DND-41 (cell line): ENCODE data around the gene BNC1.

ENCODE experiments used
- ATAC-seq: fragments of 200-7000 bp; cut with Tn5 transposase; 3 replicates; pipeline ENCODE4 v1.9.1; 2021; ENCODE audit warnings: low read depth; ENCODE audit not compliant: insufficient read depth
- DNase-seq: peaks from one replicate; pipeline ENCODE4 v3.0.0-alpha.2; 2020
- H2AFZ ChIP-seq: 2 replicates; pipeline ENCODE4 v1.6.0; 2012; ENCODE audit warnings: low read depth, low read length
- H3K27ac ChIP-seq: 2 replicates; pipeline ENCODE4 v1.5.1; 2012; ENCODE audit warnings: low read length, inconsistent platforms
- H3K27me3 ChIP-seq: fragments of 200-600 bp; sonication (generic); 2 replicates; pipeline ENCODE4 v1.6.0; 2012; ENCODE audit warnings: low read length, mild to moderate bottlenecking, inconsistent platforms; ENCODE audit not compliant: insufficient read depth, poor library complexity
- H3K36me3 ChIP-seq: 2 replicates; pipeline ENCODE4 v1.5.1; 2012; ENCODE audit warnings: low read length, inconsistent platforms; ENCODE audit not compliant: insufficient read depth
- H3K4me1 ChIP-seq: 2 replicates; pipeline ENCODE4 v1.5.1; 2012; ENCODE audit warnings: mild to moderate bottlenecking, low read length; ENCODE audit not compliant: insufficient read depth
- H3K4me2 ChIP-seq: 2 replicates; pipeline ENCODE4 v1.6.0; 2012; ENCODE audit warnings: mild to moderate bottlenecking, moderate library complexity, low read length, inconsistent platforms; ENCODE audit not compliant: insufficient read depth
- H3K4me3 ChIP-seq, 2 experiments: fragments of 200-600 bp in 1 of 2; shearing (Covaris generic) in 1 of 2; 2 replicates each; pipeline ENCODE4 v1.5.1; 2012 to 2016; ENCODE audit warnings: inconsistent platforms in 2 of 2, low read length in 2 of 2, mild to moderate bottlenecking in 2 of 2, low read depth in 1 of 2, moderate library complexity in 1 of 2
- H3K79me2 ChIP-seq: 2 replicates; pipeline ENCODE4 v1.6.0; 2012; ENCODE audit warnings: low read length, inconsistent platforms; ENCODE audit not compliant: insufficient read depth
- H3K9ac ChIP-seq: 2 replicates; pipeline ENCODE4 v1.6.0; 2012; ENCODE audit warnings: low read depth, mild to moderate bottlenecking, inconsistent platforms, low read length, moderate library complexity
- H3K9me3 ChIP-seq: 2 replicates; pipeline ENCODE4 v1.5.1; 2012; ENCODE audit warnings: low read length, moderate library complexity, mild to moderate bottlenecking, inconsistent platforms; ENCODE audit not compliant: insufficient read depth, severe bottlenecking
- H4K20me1 ChIP-seq: 2 replicates; pipeline ENCODE4 v1.6.0; 2012; ENCODE audit warnings: low read length; ENCODE audit not compliant: insufficient read depth
- EZH2 ChIP-seq: IDR thresholded peaks from 3 replicates; pipeline ENCODE4 v1.6.1; 2012; ENCODE audit warnings: borderline replicate concordance, low read depth, mild to moderate bottlenecking, moderate library complexity, low read length, inconsistent platforms; ENCODE audit not compliant: severe bottlenecking
- TF ChIP-seq, protein P1 (sequence below): IDR thresholded peaks from 2 replicates; pipeline ENCODE4 v1.5.1; 2012; ENCODE audit warnings: borderline replicate concordance, low read length, moderate library complexity, mild to moderate bottlenecking; ENCODE audit not compliant: poor library complexity, severe bottlenecking; ENCODE audit errors: extremely low read depth

The BNC1 gene

DNA sequence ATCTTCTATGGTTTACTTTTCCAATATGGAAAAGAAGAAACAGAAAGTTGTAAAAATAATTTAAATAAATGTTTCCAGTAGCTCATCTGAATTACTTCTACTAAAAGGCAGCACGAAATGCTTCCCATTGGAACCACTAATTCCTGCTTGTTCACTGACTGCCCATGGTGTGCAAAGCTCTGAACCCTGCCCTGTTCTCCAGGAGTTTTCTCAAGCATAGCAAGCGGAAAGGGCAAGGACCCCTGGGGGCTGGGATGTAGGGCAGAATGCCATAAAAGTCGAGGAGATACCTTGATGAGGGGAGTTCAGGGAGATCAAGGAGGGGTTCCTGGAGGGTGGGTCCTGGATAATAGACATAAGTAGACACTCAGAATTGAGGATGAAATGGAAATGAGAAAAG, 35.3 kb upstream of the BNC1 start:
- DNase-seq, result no peak
- Histone ChIP-seq H4K20me1 (no peaks in the 10 kb centered on the region), H3K9me3 (no peaks in the 10 kb centered on the region), H3K27me3 (no peaks in the 10 kb centered on the region), H3K79me2 (no peaks in the 10 kb centered on the region), H3K36me3 (no peaks in the 10 kb centered on the region), H3K9ac (no peak overlapping the region), H2AFZ (no peak overlapping the region), H3K27ac (no peak overlapping the region), H3K4me3 (no peak overlapping the region), H3K4me1 (no peaks in the 10 kb centered on the region), H3K4me2 (no peak overlapping the region)
- no peak for ATAC-seq
- no peak for TF ChIP-seq EZH2
- TF ChIP-seq, protein P1, sequence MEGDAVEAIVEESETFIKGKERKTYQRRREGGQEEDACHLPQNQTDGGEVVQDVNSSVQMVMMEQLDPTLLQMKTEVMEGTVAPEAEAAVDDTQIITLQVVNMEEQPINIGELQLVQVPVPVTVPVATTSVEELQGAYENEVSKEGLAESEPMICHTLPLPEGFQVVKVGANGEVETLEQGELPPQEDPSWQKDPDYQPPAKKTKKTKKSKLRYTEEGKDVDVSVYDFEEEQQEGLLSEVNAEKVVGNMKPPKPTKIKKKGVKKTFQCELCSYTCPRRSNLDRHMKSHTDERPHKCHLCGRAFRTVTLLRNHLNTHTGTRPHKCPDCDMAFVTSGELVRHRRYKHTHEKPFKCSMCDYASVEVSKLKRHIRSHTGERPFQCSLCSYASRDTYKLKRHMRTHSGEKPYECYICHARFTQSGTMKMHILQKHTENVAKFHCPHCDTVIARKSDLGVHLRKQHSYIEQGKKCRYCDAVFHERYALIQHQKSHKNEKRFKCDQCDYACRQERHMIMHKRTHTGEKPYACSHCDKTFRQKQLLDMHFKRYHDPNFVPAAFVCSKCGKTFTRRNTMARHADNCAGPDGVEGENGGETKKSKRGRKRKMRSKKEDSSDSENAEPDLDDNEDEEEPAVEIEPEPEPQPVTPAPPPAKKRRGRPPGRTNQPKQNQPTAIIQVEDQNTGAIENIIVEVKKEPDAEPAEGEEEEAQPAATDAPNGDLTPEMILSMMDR, result no peak

DNA sequence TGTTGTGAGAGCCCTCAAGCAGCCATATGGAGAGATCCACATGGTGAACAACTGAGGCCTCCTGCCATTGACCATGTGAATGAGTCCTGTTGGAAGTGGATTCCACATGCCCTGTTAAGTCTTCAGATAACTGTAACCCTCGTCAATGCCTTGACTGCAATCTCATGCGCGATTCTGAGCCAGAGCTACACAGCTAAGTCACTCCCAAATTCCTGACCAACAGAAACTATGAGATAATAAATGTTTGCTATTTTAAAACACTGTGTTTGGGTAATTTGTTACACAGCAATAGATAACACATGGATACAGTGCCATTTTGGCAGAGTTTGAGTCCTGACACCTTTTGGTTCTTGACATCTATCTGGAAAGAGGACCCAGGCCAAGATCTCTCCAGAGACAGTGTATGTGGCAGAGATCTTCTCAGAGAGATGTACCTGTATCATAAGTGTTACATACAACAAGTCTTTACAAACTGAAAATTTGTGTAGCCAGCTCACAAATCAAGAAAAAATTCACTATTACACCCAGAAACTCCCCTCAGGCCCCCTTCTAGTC, 34.5 kb upstream of the BNC1 start:
- no peaks in the 10 kb centered on the region for H4K20me1 ChIP-seq
- H3K9me3 ChIP-seq, result no peaks in the 10 kb centered on the region
- H3K27me3 ChIP-seq, result no peaks in the 10 kb centered on the region
- H3K4me3 ChIP-seq, result no peak overlapping the region
- no peaks in the 10 kb centered on the region for H3K79me2 ChIP-seq
- H2AFZ ChIP-seq, result no peak overlapping the region
- no peaks in the 10 kb centered on the region for H3K36me3 ChIP-seq
- ATAC-seq (no peak), DNase-seq (no peak)
- no peak overlapping the region for H3K4me2 ChIP-seq
- no peak overlapping the region for H3K9ac ChIP-seq
- no peak overlapping the region for H3K27ac ChIP-seq
- H3K4me1 ChIP-seq, result no peaks in the 10 kb centered on the region
- TF ChIP-seq, protein P1, result no peak
- no peak for TF ChIP-seq EZH2

DNA sequence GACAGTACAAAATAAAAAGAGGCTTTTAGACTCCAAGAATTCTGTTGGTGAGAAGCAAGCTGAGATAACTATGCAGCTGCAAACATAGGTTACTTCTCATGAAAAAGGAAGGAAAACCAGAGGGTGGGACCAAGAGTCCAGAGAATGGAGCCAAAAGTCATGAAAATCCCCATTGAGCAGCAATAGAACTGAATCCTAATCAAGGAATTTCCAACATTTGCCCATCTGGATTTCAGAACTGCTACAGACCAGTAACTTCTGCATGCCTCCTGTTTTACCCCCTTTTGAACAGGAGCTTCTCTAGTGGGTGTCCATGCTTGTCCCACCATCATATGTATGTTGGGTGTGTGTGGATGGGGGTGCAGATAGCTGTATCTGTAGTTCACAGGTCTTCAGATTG, 33.6 kb upstream of the BNC1 start:
- no peaks in the 10 kb centered on the region for H3K4me1 ChIP-seq
- H3K79me2 ChIP-seq, result no peaks in the 10 kb centered on the region
- TF ChIP-seq EZH2, result no peak
- TF ChIP-seq, protein P1, result no peak
- H3K9me3 ChIP-seq, result no peaks in the 10 kb centered on the region
- no peak overlapping the region for H3K4me2 ChIP-seq
- H3K36me3 ChIP-seq, result no peaks in the 10 kb centered on the region
- ATAC-seq, result no peak
- H3K9ac ChIP-seq, result no peak overlapping the region
- no peak overlapping the region for H3K4me3 ChIP-seq
- no peak overlapping the region for H3K27ac ChIP-seq
- no peak overlapping the region for H2AFZ ChIP-seq
- H4K20me1 ChIP-seq, result no peaks in the 10 kb centered on the region
- no peaks in the 10 kb centered on the region for H3K27me3 ChIP-seq
- no peak for DNase-seq

DNA sequence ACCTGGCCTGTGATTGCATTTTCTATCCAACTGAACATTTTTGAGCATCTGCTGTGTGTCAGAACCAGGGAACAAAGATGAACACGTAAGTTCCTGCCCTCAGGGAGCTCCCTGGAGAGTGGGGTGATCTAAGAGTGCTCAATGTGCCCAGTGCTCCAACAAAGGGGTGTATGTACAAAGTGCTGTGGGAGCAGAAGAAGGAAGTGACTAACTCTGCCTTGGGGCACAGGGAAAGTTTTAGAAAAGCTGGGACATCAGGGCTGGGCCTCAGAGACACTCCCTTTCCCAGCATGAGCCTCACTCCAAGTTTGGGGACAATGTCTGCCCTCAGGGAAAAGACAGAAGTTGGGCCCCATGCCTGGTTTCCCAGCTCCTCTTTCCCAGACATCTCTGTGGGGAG, 27.6 kb upstream of the BNC1 start:
- H3K79me2 ChIP-seq, result no peaks in the 10 kb centered on the region
- H3K27me3 ChIP-seq, result no peaks in the 10 kb centered on the region
- no peak for DNase-seq

More for the DNA sequence above, 27.6 kb upstream of the BNC1 start:
- Histone ChIP-seq H4K20me1 (no peaks in the 10 kb centered on the region), H3K9ac (no peak overlapping the region), H3K4me1 (no peaks in the 10 kb centered on the region), H3K27ac (no peak overlapping the region), H3K36me3 (no peaks in the 10 kb centered on the region), H3K4me3 (no peak overlapping the region), H3K4me2 (no peak overlapping the region), H2AFZ (no peak overlapping the region), H3K9me3 (no peaks in the 10 kb centered on the region)
- ATAC-seq, result no peak
- no peak for TF ChIP-seq EZH2
